GM19328 (cell line): ENCODE data around the gene CCDC148.

ENCODE experiments used
- ATAC-seq: cut with Tn5 transposase; IDR thresholded peaks from one replicate; pipeline ENCODE4 v1.9.1; 2021; ENCODE audit warnings: mild to moderate bottlenecking, moderate library complexity; ENCODE audit not compliant: unreplicated experiment

The CCDC148 gene

GRCh38 chr2:158456309-158457066 is at the start of gene CCDC148, which contains the start of gene PKP4:
CCDC148 (minus strand) TSS chr2:158456753; CDS start chr2:158456439, 314 bp downstream.
PKP4 (plus strand) TSS chr2:158456952; CDS start chr2:158533185, 76,233 bp downstream.
- peak; percentile 97 for ATAC-seq

GRCh38 chr2:158505448-158505934 is 48.9 kb upstream of the CCDC148 start:
- no peak for ATAC-seq

DNA sequence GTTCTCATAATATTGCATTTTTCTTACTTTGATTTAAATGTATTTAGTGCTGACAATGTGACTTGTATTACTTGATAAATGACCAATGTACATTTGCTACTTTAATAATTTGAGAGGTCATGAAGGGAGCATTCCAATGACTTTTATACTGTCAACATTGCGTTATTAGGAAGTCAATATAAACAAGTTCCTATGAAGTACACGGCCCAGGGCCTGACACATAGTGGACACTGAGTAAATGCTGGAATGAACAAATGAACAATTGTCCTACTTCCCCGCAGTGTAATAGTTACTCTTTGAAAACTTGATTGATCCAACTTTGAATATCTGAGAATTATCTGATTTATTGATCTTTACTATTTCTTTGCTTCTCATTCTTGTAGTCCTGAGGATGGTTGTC is 47.5 kb upstream of the CCDC148 start:
- no peak for ATAC-seq

DNA sequence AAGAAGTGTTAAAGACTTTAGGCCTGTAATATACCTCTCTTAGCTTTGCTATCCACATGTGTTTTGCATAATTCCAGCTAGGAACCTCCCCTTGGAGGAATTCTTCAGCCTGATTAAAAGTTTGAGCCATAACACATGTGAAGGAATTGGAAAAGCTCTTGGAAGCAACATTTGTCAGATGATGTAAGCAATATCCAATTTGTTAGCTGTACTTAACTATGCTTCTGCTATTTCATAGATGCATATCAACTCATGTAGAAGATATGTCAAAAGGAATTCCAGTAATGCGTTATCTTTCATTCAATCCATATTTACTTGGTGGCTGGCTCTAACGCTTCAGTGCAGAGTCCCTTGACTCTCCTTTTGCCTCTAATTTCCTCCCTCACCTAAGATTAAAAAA is 46.4 kb upstream of the CCDC148 start:
- ATAC-seq, result no peak

DNA sequence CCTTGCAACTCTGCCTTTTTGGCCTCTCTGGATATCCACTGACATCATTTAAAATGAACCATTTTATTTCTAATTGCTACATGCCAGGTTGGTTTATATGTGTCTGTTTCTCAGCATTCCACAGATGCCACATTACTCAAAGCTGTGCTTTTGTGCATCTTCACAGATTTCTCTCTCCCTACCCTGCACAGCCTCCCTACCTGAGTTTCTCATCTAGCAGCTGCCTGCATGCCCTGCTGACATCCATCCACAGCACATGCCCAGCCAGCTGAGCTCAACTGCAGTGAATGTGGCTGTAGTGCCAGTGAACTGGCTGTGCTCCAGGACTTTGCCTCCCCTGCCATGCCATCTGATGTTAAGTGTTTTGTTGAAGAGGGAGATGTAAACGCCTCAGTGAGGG is 44.7 kb upstream of the CCDC148 start:
- no peak for ATAC-seq

- no peak for ATAC-seq
Observed at GRCh38 chr2:158500333-158500732, 43.8 kb upstream of the CCDC148 start.

DNA sequence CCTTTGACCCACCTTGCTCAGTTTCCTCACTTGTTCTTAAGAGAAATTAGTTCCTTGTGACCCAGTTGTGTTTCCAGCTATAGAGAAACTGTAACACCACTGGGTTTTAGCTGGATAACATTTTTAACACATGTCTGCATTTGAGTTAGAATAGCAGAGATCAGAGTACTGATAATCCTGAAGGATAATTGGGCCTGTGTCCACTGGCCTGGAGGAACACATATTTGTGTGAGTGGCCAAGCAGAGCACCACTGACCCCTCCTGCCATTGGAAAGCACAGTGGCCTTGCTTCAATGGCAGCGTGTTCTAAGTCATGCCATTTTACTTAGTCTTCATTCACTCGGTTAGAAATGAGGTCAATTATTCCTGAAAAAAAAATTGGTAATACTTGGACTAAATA is 42.8 kb upstream of the CCDC148 start:
- no peak for ATAC-seq

DNA sequence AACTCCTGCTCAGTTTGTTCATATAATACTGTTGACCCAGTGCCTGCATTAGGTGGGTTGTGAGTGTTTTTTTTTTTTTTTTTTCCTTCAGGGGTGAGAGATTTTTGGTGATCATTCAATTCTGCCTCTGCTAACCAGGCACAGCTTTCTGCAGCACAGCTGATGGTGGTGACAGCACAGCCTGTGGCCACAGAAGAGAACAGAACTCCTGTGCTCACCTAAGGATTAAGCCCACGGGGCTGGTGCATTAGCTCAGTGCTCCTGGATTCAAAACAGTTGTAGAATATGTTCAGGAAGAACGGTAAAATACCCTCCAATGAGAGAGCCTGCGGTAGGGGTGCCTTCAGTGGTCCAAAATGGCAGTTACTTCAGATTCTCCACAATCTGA is 42.2 kb upstream of the CCDC148 start:
- no peak for ATAC-seq

- ATAC-seq, result no peak
Observed at GRCh38 chr2:158498043-158498748, 41.6 kb upstream of the CCDC148 start.

DNA sequence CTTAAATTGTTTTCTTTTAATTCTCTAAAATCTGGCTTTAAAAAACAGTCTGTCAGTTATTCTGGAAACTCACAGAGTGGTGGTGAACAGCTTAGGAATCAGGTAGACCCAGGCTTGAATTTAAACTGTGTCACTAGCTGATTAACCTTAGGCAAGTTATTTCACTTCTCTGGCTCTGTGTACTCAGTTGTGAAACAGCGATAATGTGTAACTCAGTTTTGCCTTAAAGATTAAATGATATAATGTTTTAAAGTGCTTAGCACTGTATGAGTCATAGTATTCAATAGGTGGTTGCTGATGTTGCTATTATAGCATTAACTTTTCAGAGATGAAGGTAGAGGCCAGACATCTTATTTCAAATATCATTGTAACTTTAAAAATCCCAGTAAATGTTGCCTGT is 40.9 kb upstream of the CCDC148 start:
- ATAC-seq, result no peak

DNA sequence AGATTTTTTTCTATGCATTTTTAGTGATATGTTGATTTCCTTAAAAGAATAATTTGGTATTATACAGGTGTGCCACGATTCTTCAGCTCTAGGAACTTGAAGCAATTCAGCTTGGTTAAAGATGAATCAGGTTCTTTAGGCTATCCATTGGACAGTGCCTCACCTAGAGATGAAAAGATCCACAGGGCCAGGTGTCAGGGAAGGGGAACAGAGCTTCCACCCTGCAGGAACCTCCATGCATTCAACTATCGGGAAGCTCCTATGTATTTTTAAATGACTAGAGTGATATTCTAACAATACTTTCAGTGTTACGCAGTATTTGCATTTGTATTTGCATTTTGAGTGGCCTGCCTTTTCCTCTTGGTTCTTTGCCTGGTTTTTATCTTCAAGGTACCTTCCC is 40.4 kb upstream of the CCDC148 start:
- ATAC-seq, result no peak

DNA sequence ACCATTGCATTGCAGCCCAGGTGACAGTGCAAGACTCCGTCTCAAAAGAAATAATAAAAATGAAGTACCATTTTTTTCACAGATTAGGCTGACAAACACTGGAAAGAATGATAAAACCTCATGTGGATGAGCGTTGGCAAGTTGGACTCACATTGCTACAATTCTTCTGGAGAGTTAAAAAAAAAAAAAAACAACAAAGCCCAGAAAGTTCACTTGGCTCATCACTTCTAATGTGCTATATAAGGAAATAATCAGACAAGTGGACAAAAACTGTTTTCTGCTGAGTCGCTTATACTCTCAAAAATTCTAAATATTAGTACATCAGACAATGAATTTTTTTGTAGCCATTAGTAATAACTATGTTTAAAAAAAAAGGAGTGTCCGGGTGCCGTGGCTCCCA is 38.6 kb upstream of the CCDC148 start:
- ATAC-seq, result no peak

GRCh38 chr2:158493458-158493857 is 36.9 kb upstream of the CCDC148 start:
- ATAC-seq, result no peak

DNA sequence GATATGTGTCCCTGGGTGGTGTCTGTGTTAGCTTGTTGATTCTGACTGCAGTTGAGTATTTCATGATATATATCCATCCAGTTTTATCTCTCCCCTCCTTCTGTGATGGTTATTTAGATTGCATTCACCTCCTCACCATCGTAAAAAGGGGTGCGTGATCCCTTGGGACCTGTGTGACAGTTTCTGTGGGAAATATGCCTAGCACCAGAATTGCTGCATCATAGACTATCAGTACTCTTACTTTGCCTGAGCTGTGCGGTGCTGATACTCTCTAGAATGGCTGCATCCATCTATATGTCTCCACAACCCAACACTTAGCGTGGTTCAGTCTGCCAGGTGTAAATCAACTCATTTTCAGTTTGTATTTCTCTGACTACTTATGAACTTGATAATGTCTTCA is 34.5 kb upstream of the CCDC148 start:
- ATAC-seq, result no peak

DNA sequence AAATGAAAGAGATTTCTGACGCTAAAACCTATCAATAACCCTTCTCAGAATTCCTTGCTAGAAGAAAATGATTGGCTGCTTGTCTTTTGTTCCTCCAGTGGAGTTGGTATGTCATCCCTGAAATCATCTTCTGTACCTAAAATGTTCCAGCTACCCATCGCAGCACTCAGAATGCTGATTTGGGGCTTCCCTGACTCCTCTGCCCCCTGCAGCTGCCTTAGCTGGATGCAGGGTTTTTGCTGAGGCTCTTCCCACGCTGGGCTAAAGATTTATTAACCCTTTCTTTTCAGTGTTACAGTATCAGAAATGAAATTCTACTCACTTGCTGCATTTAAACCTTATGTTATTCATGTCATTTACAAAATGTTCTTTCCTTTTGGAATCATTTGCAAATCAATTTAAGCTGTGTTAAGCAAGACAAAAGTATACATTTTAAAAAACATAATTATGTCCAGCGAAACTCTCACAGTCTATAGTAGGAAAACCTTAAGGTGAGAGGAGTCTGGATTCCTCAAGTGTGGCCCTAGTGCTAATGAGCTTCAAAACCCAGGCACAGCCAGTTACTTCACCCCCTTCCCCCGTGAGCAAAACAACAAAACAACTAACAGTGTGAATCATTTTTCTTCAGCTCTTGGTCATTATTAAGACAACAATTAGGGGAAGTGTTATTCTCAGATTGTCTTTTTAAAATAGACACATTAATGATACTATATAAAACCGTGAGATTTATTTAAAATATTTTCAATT is 33.0 kb upstream of the CCDC148 start:
- no peak for ATAC-seq

DNA sequence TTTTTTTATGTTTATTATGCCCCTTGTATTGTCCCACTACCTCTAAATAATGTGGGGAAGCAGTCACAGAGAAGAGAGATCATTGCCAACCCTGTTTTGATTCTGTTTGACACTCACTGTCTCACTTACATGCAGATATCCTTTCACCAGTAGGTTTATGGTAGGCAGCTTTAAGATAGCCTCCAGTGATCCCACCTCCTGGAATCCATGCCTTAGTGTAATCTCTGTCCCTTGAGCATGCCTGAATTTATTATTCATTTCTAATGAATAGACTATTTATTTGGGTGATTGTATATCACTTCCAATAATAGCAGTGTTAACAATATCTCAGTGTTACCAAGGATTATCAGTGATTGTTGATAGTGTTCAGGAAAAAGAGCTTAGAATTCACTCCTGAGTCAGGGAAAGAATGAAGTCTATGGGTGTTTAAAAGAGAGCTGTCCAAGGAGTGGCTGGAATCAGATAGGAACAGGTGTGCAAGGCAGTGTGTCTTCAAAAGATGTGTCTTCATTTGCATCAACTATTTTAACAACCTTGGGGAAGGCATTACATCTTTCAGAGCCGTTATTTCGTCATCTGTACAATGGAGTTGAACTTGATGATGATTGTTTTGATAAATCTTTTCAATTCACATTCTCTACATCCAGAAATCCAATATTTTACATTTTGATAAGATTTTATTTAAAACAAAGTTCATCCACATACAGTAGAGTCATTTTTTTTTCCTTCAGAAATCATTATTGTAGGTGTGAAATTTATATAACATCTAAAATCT is 32.1 kb upstream of the CCDC148 start:
- no peak for ATAC-seq

DNA sequence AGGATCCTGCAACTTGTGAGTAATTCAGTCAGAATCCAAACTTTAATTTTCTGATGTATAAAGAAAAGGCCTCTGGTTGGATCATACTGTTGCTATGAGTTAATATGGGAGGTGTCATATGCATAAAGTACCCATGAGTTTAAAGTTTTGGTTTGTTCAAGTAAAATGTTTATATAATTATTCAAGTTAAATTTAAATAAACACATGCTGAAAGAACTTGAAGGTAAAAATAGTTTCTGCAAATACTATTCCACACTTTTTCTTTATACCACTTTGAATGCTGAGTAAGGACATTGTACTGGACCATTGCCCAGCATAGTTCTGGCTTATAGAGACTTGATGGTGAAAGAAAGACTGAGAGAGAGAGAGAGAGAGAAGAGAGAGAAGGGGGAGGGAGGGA is 30.9 kb upstream of the CCDC148 start:
- ATAC-seq, result no peak

GRCh38 chr2:158486970-158487325 is 30.4 kb upstream of the CCDC148 start:
- no peak for ATAC-seq

DNA sequence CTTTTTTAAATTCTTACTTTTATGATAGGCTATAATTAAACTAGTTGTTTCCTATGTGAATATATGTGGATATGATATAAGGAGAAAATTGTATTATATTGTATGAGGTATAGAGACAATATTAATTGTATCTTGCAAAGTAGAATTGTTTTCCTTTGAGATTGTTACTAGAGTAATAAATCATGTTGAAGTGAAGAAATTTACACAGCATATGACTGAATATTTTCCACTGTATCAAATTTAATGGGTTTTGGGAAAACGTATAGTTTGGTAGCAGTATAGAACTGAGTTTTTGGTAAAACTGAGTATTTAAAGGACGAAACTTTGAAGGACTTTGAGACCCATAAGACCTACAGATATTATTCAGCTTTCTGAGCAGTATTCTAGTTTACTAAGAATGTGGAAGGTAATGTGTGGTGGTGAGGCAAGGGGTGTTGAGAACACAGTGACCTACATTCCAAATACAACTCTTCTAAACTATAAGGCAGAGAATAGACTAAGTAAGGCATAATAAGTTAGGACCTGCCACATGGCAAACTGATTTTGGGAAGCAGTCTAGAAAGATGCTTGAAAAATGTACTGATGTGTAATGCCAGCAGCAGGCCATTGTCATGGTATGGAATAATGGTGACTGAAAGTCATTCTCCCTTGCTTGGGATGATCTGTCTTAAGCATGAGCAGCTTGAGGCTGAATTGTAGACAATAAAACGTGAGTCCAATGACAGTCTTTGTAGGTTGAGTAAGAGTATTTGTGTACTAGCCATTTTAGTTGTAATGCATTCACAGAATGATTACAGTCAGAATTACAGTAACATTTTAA is 29.8 kb upstream of the CCDC148 start:
- no peak for ATAC-seq
